Measurements from ENCODE around the gene MCOLN2. TPM values are rescaled to one million over a fixed set of nuclear protein-coding genes. Genes with fewer than 3 reads are reported as not detected.

The MCOLN2 gene
- total and polyA plus RNA-seq, 2 of the 8 experiments (the other 6 are each of a cell fraction or from before 2014, with no cell fraction given): 1.7 to 6.1 TPM

GRCh38 chr1:84944767-84945486, 52.0 kb downstream of the MCOLN2 start (continued):
- TF ChIP-seq HDAC6 (IDR thresholded peaks at IDR 0.05; ENCODE audit: low read depth, low read length) (no peak), RAD21 (IDR thresholded peaks at IDR 0.05 in 1 of 2, conservative IDR thresholded peaks at IDR 0.05 in 1 of 2; ENCODE audit: low read depth in 2 of 2, low read length in 2 of 2) (peak; percentile 72 to 74), RNF2 (IDR thresholded peaks at IDR 0.05; ENCODE audit: borderline replicate concordance, low read depth, low read length, missing control alignments, poor library complexity, severe bottlenecking) (no peak), SP2 (IDR thresholded peaks at IDR 0.05; ENCODE audit: low read length) (no peak), JUND (IDR thresholded peaks at IDR 0.05; ENCODE audit: low read length) (no peak), BACH1 (IDR thresholded peaks at IDR 0.05; ENCODE audit: low read length) (no peak)
- TF ChIP-seq, protein P1, sequence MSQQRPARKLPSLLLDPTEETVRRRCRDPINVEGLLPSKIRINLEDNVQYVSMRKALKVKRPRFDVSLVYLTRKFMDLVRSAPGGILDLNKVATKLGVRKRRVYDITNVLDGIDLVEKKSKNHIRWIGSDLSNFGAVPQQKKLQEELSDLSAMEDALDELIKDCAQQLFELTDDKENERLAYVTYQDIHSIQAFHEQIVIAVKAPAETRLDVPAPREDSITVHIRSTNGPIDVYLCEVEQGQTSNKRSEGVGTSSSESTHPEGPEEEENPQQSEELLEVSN (IDR thresholded peaks at IDR 0.05): no peak

All from H1 (cell line).